Transverse colon (tissue), 4 donors: Measurements from ENCODE around the gene ZNF248.

Experiments
- EP300 ChIP-seq: sonication (generic); formaldehyde crosslinking; IDR thresholded peaks from one replicate; pipeline ENCODE4 v1.6.1; 2017; ENCODE audit warnings: antibody characterized with exemption, low read depth
- POLR2A ChIP-seq: fragments of 450-650 bp; IDR thresholded peaks from one replicate; pipeline ENCODE4 v1.6.1; 2016; ENCODE audit warnings: antibody characterized with exemption, mild to moderate bottlenecking, moderate library complexity
- POLR2AphosphoS5 ChIP-seq, 3 donors: sonication (generic); formaldehyde crosslinking; IDR thresholded peaks; one replicate each; pipeline ENCODE4 v1.6.1; 2016; ENCODE audit warnings: antibody characterized with exemption in 3 of 3
- TF ChIP-seq, protein P1 (sequence below), 5 experiments: fragments of 200-600 bp in 3 of 5; fragments of 450-650 bp in 2 of 5; sonication (generic) in 3 of 5; IDR thresholded peaks; 1 replicate in 2 of 5; 2 replicates in 3 of 5; pipeline ENCODE4 v1.5.1; 2016 to 2017; ENCODE audit warnings: antibody characterized with exemption in 5 of 5, inconsistent platforms in 3 of 5, mild to moderate bottlenecking in 2 of 5, moderate library complexity in 1 of 5

- TF ChIP-seq, protein P1, sequence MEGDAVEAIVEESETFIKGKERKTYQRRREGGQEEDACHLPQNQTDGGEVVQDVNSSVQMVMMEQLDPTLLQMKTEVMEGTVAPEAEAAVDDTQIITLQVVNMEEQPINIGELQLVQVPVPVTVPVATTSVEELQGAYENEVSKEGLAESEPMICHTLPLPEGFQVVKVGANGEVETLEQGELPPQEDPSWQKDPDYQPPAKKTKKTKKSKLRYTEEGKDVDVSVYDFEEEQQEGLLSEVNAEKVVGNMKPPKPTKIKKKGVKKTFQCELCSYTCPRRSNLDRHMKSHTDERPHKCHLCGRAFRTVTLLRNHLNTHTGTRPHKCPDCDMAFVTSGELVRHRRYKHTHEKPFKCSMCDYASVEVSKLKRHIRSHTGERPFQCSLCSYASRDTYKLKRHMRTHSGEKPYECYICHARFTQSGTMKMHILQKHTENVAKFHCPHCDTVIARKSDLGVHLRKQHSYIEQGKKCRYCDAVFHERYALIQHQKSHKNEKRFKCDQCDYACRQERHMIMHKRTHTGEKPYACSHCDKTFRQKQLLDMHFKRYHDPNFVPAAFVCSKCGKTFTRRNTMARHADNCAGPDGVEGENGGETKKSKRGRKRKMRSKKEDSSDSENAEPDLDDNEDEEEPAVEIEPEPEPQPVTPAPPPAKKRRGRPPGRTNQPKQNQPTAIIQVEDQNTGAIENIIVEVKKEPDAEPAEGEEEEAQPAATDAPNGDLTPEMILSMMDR (IDR thresholded peaks at IDR 0.05): no peak
- no peak for TF ChIP-seq POLR2A
- no peak for TF ChIP-seq POLR2AphosphoS5 (IDR thresholded peaks at IDR 0.05)
- no peak for TF ChIP-seq EP300
These were observed 14.3 kb upstream of the ZNF248 start for GRCh38 chr10:37871568-37872251.
